Endodermal cell (in vitro differentiated cells): ENCODE measurements around the gene SUCLG2. TPM values are rescaled to one million over a fixed set of nuclear protein-coding genes. Genes with fewer than 3 reads are reported as not detected.

Experiments
- DNase-seq: peaks from one replicate; pipeline ENCODE4 v3.0.0-alpha.2; 2017
- H3K27ac ChIP-seq: 2 replicates; pipeline ENCODE4 v1.5.1; 2013; ENCODE audit warnings: mild to moderate bottlenecking, low read depth, low read length, moderate library complexity
- H3K27me3 ChIP-seq: 2 replicates; pipeline ENCODE4 v1.6.1; 2013; ENCODE audit warnings: mild to moderate bottlenecking, low read length, moderate library complexity; ENCODE audit not compliant: insufficient read depth, control insufficient read depth, poor library complexity, severe bottlenecking
- H3K36me3 ChIP-seq: 2 replicates; pipeline ENCODE4 v1.7.0; 2013; ENCODE audit warnings: mild to moderate bottlenecking, low read length, moderate library complexity; ENCODE audit not compliant: control insufficient read depth, insufficient read depth
- H3K4me1 ChIP-seq: one replicate; pipeline ENCODE4 v1.7.0; 2013; ENCODE audit warnings: low read length; ENCODE audit not compliant: control insufficient read depth, insufficient read depth
- H3K4me3 ChIP-seq: 2 replicates; pipeline ENCODE4 v1.5.1; 2013; ENCODE audit warnings: mild to moderate bottlenecking, low read length, moderate library complexity
- H3K9ac ChIP-seq: 2 replicates; pipeline ENCODE4 v1.6.1; 2013; ENCODE audit warnings: mild to moderate bottlenecking, low read length, moderate library complexity; ENCODE audit not compliant: poor library complexity, severe bottlenecking; ENCODE audit errors: extremely low read depth
- H3K9me3 ChIP-seq: 2 replicates; pipeline ENCODE4 v1.6.1; 2013; ENCODE audit warnings: mild to moderate bottlenecking, low read length, moderate library complexity; ENCODE audit not compliant: control insufficient read depth
- H3K27ac Mint-ChIP-seq: 2 replicates; pipeline ENCODE4 v1.8.0; 2020; ENCODE audit warnings: mixed read lengths
- H3K27me3 Mint-ChIP-seq: 2 replicates; pipeline ENCODE4 v1.8.0; 2021; ENCODE audit warnings: mild to moderate bottlenecking, mixed read lengths; ENCODE audit not compliant: insufficient read depth
- H3K36me3 Mint-ChIP-seq: 2 replicates; pipeline ENCODE4 v1.8.0; 2020; ENCODE audit warnings: low read depth, mixed read lengths
- H3K4me1 Mint-ChIP-seq: 2 replicates; pipeline ENCODE4 v1.8.0; 2020; ENCODE audit warnings: mixed read lengths
- H3K4me3 Mint-ChIP-seq: 2 replicates; pipeline ENCODE4 v1.8.0; 2020; ENCODE audit warnings: mild to moderate bottlenecking, moderate library complexity, mixed read lengths
- H3K9me3 Mint-ChIP-seq: 2 replicates; pipeline ENCODE4 v1.8.0; 2020; ENCODE audit warnings: mild to moderate bottlenecking, mixed read lengths
- CTCF ChIP-seq: fragments of 200-600 bp; sonication (generic); conservative IDR thresholded peaks from 2 replicates; pipeline ENCODE4 v1.5.0; 2021; ENCODE audit warnings: antibody characterized with exemption, mild to moderate bottlenecking
- whole genome bisulfite sequencing, 2 experiments: methylation state at CpG; one replicate each; pipeline versions ENCODE4 v1.1.5 to v1.1.7; 2013; ENCODE audit warnings: missing lambda C conversion rate in 2 of 2, mixed read lengths in 1 of 2; ENCODE audit not compliant: insufficient coverage in 1 of 2, insufficient read length in 1 of 2; 5-methylcytosine and 5-hydroxymethylcytosine counted together
- total RNA-seq, 2 donors: library from RNA; stranded (reverse); fragmentation: NEBNext Ultra II Directional in 1 of 2; extraction: Animal tissue kit (Norgen Biotek cat#: 25700) in 1 of 2; gene quantifications; 2 replicates in 1 of 2; 3 replicates in 1 of 2; pipeline ENCODE4 v1.2.1, GENCODE V29; 2021

The SUCLG2 gene
- total RNA-seq, 2 donors from 2014 or later = 42.4 to 57.3 TPM

GRCh38 chr3:67692621-67693020 is 38.2 kb upstream of the SUCLG2 start:
- Mint-ChIP-seq H3K27me3 (no peaks in the 10 kb centered on the region), H3K27ac (no peak overlapping the region), H3K9me3 (peaks cover 10% of the 10 kb centered on the region), H3K4me1 (peaks cover 14% of the 10 kb centered on the region), H3K4me3 (no peak overlapping the region), H3K36me3 (peaks cover 5% of the 10 kb centered on the region)
- Histone ChIP-seq H3K9me3 (no peaks in the 10 kb centered on the region), H3K9ac (no peak overlapping the region), H3K27ac (no peak overlapping the region), H3K27me3 (no peaks in the 10 kb centered on the region), H3K36me3 (no peaks in the 10 kb centered on the region), H3K4me3 (no peak overlapping the region), H3K4me1 (no peaks in the 10 kb centered on the region)
- no peak for DNase-seq
- no peak for TF ChIP-seq CTCF
- 74 to 80% methylated on average over 2 to 4 of the region's 4 CpGs for WGBS, 2 experiments

GRCh38 chr3:67691926-67692325 is 37.5 kb upstream of the SUCLG2 start:
- no peaks in the 10 kb centered on the region for H3K4me1 ChIP-seq
- 50% methylated on average over 1 of the region's 1 CpG; no CpG with 5 or more reads in 1 of the 2 experiments for WGBS, 2 experiments
- Mint-ChIP-seq H3K9me3 (peaks cover 10% of the 10 kb centered on the region), H3K27ac (no peak overlapping the region), H3K36me3 (peaks cover 5% of the 10 kb centered on the region), H3K4me3 (no peak overlapping the region), H3K27me3 (no peaks in the 10 kb centered on the region), H3K4me1 (peaks cover 14% of the 10 kb centered on the region)
- H3K9me3 ChIP-seq = no peaks in the 10 kb centered on the region
- no peak overlapping the region for H3K27ac ChIP-seq
- H3K27me3 ChIP-seq = no peaks in the 10 kb centered on the region
- no peak overlapping the region for H3K9ac ChIP-seq
- no peak for DNase-seq
- no peak for TF ChIP-seq CTCF
- no peaks in the 10 kb centered on the region for H3K36me3 ChIP-seq
- no peak overlapping the region for H3K4me3 ChIP-seq

GRCh38 chr3:67691207-67691606 is 36.8 kb upstream of the SUCLG2 start:
- Histone ChIP-seq H3K9ac (no peak overlapping the region), H3K27me3 (no peaks in the 10 kb centered on the region), H3K4me3 (no peak overlapping the region), H3K4me1 (no peaks in the 10 kb centered on the region), H3K27ac (no peak overlapping the region), H3K9me3 (no peaks in the 10 kb centered on the region), H3K36me3 (no peaks in the 10 kb centered on the region)
- Mint-ChIP-seq H3K36me3 (peaks cover 5% of the 10 kb centered on the region), H3K4me3 (no peak overlapping the region), H3K27ac (no peak overlapping the region), H3K4me1 (peaks cover 14% of the 10 kb centered on the region), H3K9me3 (peaks cover 10% of the 10 kb centered on the region), H3K27me3 (no peaks in the 10 kb centered on the region)
- WGBS, 2 experiments = 82% methylated on average over 1 of the region's 1 CpG; no CpG with 5 or more reads in 1 of the 2 experiments
- DNase-seq = no peak
- TF ChIP-seq CTCF = no peak
